ENCODE results near the gene CSKMT. TPM values are rescaled to one million over a fixed set of nuclear protein-coding genes. Genes with fewer than 3 reads are reported as not detected.
"Not testable (repeated sequence)": the region's sequence is repeated elsewhere in the genome, so short reads cannot be mapped to it uniquely, and the experiment has no call there.

Gene CSKMT
- total RNA-seq, 1 experiment from 2014 or later = 19.2 TPM

- ChIA-PET CTCF (no interaction called here), POLR2A (ENCODE audit: unreplicated experiment) (interaction anchor here (0.6 kb wide), 1 partner anchor 26 kb away, joined by 3 read pairs; no protein-coding TSS in a partner anchor)
- TF ChIP-seq, protein P1, sequence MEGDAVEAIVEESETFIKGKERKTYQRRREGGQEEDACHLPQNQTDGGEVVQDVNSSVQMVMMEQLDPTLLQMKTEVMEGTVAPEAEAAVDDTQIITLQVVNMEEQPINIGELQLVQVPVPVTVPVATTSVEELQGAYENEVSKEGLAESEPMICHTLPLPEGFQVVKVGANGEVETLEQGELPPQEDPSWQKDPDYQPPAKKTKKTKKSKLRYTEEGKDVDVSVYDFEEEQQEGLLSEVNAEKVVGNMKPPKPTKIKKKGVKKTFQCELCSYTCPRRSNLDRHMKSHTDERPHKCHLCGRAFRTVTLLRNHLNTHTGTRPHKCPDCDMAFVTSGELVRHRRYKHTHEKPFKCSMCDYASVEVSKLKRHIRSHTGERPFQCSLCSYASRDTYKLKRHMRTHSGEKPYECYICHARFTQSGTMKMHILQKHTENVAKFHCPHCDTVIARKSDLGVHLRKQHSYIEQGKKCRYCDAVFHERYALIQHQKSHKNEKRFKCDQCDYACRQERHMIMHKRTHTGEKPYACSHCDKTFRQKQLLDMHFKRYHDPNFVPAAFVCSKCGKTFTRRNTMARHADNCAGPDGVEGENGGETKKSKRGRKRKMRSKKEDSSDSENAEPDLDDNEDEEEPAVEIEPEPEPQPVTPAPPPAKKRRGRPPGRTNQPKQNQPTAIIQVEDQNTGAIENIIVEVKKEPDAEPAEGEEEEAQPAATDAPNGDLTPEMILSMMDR (conservative IDR thresholded peaks at IDR 0.05) = no peak
- TF ChIP-seq EZH2 (IDR thresholded peaks at IDR 0.05; ENCODE audit: low read depth) = no peak
- peaks cover 30% of the 10 kb centered on the region for H3K4me1 ChIP-seq (replicated peaks; ENCODE audit: insufficient read depth)
- no peaks in the 10 kb centered on the region for H3K27me3 ChIP-seq (ENCODE audit: insufficient read depth, low read depth)
- H2AFZ ChIP-seq = no peak overlapping the region
- peaks cover under 1% of the 10 kb centered on the region; the same call in 1 of the 2 replicates for H4K20me1 ChIP-seq (ENCODE audit: insufficient read depth)
- intact Hi-C loops (cut with micrococcal nuclease; ENCODE audit: unreplicated experiment) = loop anchor here (5.0 kb wide), 1 partner anchor 37 kb away; the partner anchor contains the start of genes EML3 and ROM1
- no peak overlapping the region for H3K4me2 ChIP-seq
- BruUV-seq (replicated peaks) = no TSS peak
- H3K79me2 ChIP-seq (ENCODE audit: low read depth) = peaks cover 53% of the 10 kb centered on the region
- no peak overlapping the region for H3K27ac ChIP-seq
- no peak overlapping the region for H3K4me3 ChIP-seq
- H3K36me3 ChIP-seq (ENCODE audit: low read depth) = peaks cover 6% of the 10 kb centered on the region; the same call in 1 of the 2 replicates
- H3F3A ChIP-seq (ENCODE audit: insufficient read depth, low read depth) = peaks cover 23% of the 10 kb centered on the region
- DNase-seq = no peak
- H3K9me3 ChIP-seq (ENCODE audit: insufficient read depth, low read depth) = no peaks in the 10 kb centered on the region
- no peaks in the 10 kb centered on the region for H3K9me2 ChIP-seq (ENCODE audit: insufficient read depth)
These were observed 16.1 kb upstream of the CSKMT start for GRCh38 chr11:62648967-62649364.

GRCh38 chr11:62649486-62649885, 15.6 kb upstream of the CSKMT start:
- H3K79me2 ChIP-seq (ENCODE audit: low read depth) = peaks cover 48% of the 10 kb centered on the region

GRCh38 chr11:62650283-62650682, 14.8 kb upstream of the CSKMT start:
- H3K4me3 ChIP-seq; H4K20me1 ChIP-seq (ENCODE audit: insufficient read depth); BruUV-seq (replicated peaks); H3K27ac ChIP-seq; H3K36me3 ChIP-seq (ENCODE audit: low read depth); H2AFZ ChIP-seq; H3K9me3 ChIP-seq (ENCODE audit: insufficient read depth, low read depth); CTCF ChIA-PET; intact Hi-C loops (cut with micrococcal nuclease; ENCODE audit: unreplicated experiment); H3K4me2 ChIP-seq; DNase-seq; H3K9me2 ChIP-seq (ENCODE audit: insufficient read depth); H3K27me3 ChIP-seq (ENCODE audit: insufficient read depth, low read depth): not testable (repeated sequence)
- peaks cover 36% of the 10 kb centered on the region for H3F3A ChIP-seq (ENCODE audit: insufficient read depth, low read depth)
- POLR2A ChIA-PET (ENCODE audit: unreplicated experiment) = interaction anchor here (0.7 kb wide), 1 partner anchor 190 kb away, joined by 4 read pairs; no protein-coding TSS in a partner anchor
- peaks cover 24% of the 10 kb centered on the region for H3K4me1 ChIP-seq (replicated peaks; ENCODE audit: insufficient read depth)
- peaks cover 40% of the 10 kb centered on the region for H3K79me2 ChIP-seq (ENCODE audit: low read depth)

More at GRCh38 chr11:62649486-62649885, 15.6 kb upstream of the CSKMT start:
- no peak overlapping the region for H3K4me3 ChIP-seq
- no peak for DNase-seq
- H3K27ac ChIP-seq = no peak overlapping the region
- TF ChIP-seq, protein P1 (conservative IDR thresholded peaks at IDR 0.05) = no peak
- no peak for TF ChIP-seq EZH2 (IDR thresholded peaks at IDR 0.05; ENCODE audit: low read depth)
- ChIA-PET CTCF (no interaction called here), POLR2A (ENCODE audit: unreplicated experiment) (interaction anchor here (0.6 to 0.7 kb wide), 2 partner anchors 25 to 191 kb away, joined by 3 to 4 read pairs; no protein-coding TSS in a partner anchor)
- H3F3A ChIP-seq (ENCODE audit: insufficient read depth, low read depth) = peaks cover 28% of the 10 kb centered on the region
- no peaks in the 10 kb centered on the region; the same call in 1 of the 2 replicates for H4K20me1 ChIP-seq (ENCODE audit: insufficient read depth)
- H2AFZ ChIP-seq = no peak overlapping the region
- 0 out of 2 replicates have a peak, but pooled peaks cover 4% of the 10 kb centered on the region for H3K36me3 ChIP-seq (ENCODE audit: low read depth)
- no TSS peak for BruUV-seq (replicated peaks)
- H3K27me3 ChIP-seq (ENCODE audit: insufficient read depth, low read depth) = no peaks in the 10 kb centered on the region
- no peak overlapping the region for H3K4me2 ChIP-seq
- intact Hi-C loops (cut with micrococcal nuclease; ENCODE audit: unreplicated experiment) = loop anchor here (5.0 kb wide), 1 partner anchor 37 kb away; the partner anchor contains the start of genes EML3 and ROM1
- H3K9me2 ChIP-seq (ENCODE audit: insufficient read depth) = no peaks in the 10 kb centered on the region
- no peaks in the 10 kb centered on the region for H3K9me3 ChIP-seq (ENCODE audit: insufficient read depth, low read depth)
- H3K4me1 ChIP-seq (replicated peaks; ENCODE audit: insufficient read depth) = peaks cover 30% of the 10 kb centered on the region
